SK-N-SH treated with all-trans-retinoic acid at 6 μM for 48 hours (cell line): ENCODE measurements around the gene TEX261.

Source experiments
- CSRNP3 ChIP-seq: fragments of 250-450 bp; sonication (Bioruptor Pico); IDR thresholded peaks from 2 replicates; pipeline ENCODE4 v1.5.1; 2021; ENCODE audit warnings: mild to moderate bottlenecking, moderate library complexity
- SNAI2 ChIP-seq: fragments of 250-450 bp; sonication (Bioruptor Pico); IDR thresholded peaks from 2 replicates; pipeline ENCODE4 v1.5.0; 2020; ENCODE audit warnings: mild to moderate bottlenecking, moderate library complexity
- ZNF565 ChIP-seq: fragments of 450-650 bp; formaldehyde crosslinking; conservative IDR thresholded peaks from 2 replicates; pipeline ENCODE4 v1.5.0; 2020; ENCODE audit warnings: low read depth, mild to moderate bottlenecking, moderate library complexity

DNA sequence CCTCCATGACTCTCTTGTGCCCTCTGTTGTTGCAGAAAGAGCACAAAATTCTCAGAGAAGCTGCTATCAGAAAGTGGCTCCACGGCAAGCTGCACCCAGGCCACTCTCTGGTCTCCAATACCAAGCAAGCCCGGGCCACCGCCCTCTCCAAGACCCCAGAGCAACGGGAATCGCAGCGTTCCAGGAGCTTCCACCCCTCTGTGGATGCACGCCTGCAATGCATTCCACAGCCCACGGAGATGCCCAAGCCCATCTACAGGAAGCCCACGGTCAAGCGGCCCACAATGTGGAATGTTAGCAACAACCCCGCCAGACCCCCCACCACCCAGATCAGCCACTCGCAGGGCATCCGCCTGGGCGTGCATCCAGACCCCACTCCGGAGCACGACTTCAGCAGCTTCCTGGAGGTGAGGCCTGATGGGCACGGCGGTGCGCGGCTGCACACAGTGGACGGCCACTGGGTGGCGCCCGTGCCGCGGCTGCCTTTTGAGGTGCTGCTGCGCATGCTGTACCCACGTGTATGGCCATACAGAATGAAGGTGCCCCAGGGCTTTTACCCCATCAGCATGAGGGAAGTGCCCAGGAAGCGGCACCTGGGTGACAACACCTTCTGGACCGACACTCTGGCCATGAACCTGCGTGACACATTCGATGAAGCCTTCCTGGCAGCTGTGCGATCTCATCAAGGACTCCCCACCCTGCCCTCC lies 9.9 kb downstream of the TEX261 start:
- no peak for TF ChIP-seq CSRNP3
- TF ChIP-seq SNAI2 (CRISPR knock-in tag), result no peak
- no peak for TF ChIP-seq ZNF565
